ENCODE measurements around the gene CACNA1H.
"Not testable (repeated sequence)": the region's sequence is repeated elsewhere in the genome, so short reads cannot be mapped to it uniquely, and the experiment has no call there.

Gene CACNA1H

DNA sequence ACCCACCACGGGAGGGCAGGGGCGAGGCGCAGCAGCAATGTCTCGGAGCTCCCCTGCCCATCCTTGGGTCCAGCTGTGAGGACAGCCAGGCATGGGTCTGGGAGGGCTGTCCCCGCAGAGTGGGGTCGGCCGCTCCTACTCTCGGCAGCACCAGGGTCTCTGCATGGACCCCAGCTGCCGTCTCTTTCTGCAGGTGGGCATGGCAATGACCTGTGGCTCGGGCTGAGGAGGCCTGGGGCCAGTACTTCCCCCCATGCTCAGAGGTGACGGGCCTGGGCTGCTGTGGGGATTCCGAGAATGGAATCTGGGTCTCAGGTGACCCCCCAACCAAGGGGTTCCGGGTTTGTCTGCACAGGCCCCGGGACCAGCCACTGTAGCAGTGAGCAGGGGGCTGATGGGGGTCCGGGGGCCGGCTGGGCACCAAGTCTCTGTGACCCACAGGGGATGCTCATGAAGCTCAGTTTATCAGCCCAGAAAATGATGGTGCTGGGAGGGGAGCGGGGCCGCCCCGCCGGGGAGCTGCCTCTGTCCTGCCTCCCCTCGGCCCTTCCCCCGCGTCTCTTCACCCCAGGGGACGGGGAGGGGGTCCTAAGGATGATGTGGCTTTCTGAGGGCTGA is 23.5 kb downstream of the CACNA1H start:
- FAIRE-seq: no peak

DNA sequence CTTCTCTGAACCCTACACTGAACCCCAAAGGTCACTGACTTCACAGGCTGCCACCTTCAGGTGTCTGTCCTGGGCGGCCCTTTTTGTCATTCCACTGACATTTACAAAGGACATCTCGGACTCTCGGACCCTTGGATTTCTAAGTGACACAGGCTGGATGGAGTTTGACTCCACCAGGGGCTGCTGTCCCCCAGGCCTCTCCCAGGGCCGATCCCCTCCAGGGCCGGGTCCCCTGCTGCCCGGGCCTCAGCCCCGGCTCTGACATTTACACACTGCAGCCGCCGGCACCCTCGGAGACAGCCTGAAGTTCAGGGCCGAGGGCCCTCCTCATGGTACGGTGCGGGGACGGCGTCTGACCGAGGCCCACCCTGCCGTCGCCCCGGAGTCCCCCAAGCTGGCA is 24.1 kb downstream of the CACNA1H start:
- FAIRE-seq: no peak

DNA sequence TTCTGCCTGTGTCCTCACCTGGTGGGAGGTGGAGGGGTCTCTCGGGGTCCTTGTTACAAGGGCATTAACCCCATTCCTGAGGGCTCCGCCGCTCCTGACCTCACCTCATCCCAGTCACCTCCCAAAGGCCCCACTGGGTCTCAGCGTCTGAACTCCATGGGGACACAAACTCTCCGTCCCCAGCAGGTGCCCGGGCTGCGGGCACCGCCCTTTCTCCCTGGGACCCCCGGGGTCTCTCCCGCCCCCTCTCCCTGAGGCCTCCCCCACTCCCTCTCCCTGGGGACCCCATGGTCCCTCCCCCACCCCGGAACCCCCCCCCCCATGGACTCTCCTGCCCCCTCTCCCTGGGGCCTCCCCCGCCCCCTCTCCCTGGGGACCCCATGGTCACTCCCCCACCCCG is 24.8 kb downstream of the CACNA1H start:
- FAIRE-seq: no peak

DNA sequence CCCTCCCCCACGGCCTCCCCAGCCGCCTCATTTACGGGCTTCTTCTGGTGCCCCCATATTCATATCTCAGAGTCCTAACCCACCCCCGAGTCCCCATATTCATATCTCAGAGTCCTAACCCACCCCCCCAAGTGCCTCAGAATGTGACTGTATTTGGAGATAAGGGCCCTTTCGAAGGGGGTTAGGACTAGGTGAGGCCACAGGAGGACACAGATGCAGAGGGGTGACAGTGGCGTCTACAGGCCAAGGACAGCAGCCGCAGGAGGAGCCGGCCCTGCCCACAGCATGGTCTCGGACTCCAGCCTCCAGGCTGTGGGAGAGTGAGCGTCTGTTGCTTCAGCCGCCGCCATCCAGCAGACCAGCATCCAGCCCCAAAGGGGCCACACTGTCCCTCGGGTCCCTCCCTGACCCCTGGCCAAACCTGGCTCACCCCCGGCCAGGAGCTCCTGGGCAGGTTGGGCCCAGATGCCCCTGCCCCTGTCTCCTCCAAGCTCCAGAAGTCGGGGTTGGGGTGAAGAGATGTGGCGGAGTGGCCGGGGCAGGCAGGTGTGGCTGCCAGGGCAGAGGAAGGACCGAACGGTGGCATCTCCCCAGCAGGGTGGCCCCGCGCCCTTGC is 25.5 kb downstream of the CACNA1H start:
- no peak for FAIRE-seq

DNA sequence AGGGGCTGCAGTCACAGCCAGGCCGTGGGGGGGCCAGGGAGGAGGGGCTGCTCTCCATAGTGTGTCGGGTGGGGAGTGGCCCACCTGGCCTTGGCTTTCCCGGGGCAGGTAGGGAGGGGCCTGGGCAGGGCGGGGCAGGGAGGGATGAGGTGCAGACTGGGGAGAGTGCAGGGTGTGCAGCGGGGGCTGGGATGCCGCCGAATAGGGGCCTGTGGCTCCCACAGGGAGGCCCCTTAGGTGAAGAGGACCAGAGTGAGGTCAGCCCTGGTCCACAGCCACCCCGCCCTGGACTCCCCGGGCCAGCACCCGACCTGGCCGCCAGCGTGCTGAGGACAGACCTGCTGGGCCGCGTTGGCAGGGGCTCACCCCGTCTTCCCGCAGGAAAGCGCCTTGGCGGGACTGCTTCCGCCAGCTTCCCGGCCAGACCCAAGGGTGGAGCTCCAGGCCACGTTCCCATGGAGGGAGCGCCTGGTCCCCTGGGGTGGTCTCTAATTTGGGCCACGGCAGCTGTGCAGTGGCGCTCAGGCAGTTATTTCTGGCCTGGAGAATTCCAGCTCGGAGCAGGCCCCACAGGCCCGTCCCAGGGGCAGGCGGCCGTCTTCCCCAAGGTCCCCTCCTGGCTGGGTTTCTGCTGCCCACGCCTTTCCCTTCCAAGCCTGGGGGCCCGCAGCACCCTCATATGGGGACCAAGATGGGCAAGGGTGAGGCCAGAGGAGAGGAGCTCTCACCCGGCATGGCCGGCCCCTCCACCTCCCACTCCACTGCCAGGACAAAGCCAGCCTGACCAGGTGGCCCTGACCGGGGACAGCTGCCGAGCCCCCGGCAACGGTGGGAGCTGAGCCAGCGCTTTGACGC is 27.9 kb downstream of the CACNA1H start:
- FAIRE-seq: no peak

DNA sequence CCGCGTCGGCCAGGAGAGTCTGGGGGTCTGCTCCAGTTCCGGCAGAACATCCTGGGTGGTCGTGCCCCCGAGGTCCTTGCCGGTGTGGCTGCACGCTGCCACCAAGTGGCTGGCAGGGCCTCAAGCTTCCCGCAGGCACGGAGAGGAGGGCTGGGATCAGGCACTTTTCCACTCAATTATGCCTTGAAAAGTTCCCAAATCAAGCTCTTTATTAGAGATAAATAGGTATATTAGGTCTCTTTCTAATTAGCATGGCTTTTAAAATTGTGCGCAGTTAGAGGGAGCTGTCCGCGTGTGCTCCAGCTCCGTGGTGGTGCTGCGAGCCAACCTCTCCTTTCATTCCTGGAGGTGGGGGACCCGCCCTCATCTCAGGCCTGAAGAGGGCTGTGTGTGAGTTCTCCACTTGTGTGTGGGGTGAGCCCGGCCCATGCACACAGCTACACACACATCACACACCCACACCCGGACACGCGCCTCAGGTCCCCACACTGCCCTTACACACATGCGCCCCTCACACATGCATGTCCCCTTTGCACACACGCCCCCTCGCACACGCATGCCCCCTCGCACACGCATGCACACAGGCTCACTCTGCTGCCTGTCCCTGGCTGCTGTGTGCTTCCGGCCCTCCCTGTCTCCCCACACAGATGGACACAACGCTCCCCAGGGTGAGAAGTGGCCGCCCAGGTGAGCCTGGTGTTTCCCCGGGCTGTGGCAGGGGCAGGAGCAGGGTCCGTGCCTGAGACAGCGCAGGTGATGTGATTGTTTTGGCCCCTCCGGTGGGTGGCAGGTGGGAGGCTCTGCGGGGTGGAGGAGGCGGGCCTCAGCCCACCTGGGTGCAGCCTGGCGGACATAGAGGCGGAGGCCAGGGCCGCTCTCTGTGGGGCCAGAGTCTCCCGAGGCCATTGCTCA is 28.8 kb downstream of the CACNA1H start:
- FAIRE-seq: no peak

DNA sequence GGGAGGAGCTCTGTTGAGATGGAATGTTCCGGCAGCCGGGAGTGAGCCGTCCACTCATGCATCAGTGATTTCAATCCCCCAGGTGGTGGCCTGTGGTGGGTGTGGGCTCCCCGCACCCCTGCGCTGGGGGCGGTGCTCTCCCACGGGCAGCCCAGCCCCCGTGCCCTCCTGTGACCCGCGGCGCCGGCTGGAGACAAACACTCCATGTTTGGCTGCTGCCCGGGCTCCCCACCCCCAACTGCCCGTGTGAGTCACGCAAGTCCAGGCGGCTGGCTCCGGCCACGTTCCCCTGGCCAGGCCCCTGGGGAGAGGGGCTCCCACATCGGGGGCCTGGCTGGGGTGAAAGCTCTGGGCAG is 29.4 kb downstream of the CACNA1H start:
- FAIRE-seq: no peak

DNA sequence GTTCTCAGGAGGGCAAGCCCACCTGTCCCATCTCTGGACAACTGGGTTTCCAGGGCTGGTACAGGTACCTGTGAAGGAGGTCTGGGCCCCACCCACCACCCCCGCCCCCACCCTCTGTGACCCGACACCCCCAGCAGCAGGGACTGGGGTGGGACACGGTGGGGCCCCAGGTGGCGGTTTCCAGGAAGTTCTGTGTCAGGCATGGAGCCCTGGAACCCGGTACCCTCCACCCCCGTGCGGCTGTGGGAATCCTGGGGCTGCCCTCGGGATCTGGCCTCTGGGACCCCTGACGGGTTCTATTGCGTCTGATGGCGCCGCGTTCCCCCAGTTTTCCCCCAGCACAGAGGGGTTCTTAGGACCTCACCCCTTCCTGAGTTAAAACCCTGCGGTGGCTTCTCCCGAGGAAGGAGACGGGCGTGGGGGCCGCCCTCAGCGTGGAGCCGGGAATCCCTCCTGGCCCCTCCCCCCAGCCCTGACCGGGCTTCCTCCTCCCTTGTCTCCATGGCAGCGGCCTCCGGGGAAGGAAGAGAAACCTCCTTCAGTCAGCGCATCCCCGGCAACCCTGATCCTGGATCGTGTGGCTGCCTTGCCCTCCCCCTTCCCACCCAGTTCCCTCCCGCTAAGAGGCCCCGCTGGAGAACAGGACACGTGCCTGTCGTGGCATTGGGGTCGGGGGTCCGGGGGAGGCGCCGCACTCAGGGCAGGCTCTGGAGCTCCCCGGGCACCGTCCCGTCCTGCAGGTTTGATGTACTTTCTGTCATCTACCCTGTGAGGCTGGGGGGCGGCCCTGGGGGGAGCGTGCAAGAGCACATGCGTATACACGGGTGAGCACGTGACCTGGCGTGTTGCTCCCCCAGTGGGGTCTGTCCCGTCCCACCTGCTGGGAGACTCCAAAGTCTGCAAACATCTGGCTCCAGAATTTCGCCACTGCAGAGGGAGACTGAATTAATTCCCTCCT is 30.3 kb downstream of the CACNA1H start:
- no peak for FAIRE-seq

DNA sequence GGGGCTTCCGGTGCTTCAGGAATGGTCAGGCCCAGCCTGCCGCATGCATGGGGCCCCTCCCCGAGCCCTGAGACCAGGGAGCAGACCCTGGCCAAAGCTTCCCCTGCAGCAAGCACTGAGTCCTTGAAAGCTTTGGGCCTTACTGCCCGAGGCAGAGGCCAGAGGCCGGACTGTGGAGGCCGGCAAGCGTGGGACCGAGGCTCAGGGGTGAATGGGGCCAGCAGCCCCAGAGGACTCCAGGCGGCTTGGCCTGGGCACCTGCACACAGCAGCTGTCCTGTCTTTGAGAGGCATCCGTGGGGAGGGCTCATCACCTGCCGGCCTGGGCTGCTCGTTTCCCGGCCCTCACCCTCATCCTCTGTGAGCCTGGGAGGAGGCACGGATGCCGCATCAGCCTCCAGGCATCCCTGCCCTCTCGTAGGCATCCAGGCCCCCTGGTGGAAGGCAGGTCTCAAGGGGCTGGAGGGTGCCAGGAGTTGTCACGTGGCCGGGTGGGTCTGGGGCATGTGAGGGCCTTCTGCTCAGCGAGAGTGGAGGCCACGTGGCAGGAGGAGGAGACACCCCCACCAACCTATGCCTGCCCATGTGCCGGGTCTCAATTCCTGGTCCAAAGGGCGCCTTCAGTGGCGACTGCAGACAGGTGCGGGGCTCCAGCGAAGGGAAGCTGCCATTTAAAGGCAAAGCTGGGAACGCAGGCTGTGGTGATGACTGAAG is 31.4 kb downstream of the CACNA1H start:
- no peak for FAIRE-seq

DNA sequence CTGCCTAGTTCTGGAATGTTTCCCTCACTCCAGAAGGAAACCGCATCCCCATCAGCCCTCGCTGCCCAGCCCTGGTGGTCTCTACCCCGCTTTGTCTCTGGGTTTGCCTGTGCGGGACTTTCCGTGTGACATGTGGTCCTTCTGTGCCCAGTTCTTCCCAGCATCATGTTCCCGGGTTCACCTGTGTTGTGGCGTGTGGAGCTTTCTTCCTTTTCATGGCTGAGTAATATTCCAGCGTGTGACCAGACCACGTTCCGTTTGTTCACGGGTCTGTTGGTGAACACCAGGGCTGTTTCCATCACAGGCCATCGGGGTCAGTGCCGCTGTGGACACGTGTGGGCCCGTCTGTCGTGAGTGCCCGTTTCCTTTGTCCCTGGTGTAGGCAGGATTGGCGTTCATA is 32.1 kb downstream of the CACNA1H start:
- FAIRE-seq: no peak

DNA sequence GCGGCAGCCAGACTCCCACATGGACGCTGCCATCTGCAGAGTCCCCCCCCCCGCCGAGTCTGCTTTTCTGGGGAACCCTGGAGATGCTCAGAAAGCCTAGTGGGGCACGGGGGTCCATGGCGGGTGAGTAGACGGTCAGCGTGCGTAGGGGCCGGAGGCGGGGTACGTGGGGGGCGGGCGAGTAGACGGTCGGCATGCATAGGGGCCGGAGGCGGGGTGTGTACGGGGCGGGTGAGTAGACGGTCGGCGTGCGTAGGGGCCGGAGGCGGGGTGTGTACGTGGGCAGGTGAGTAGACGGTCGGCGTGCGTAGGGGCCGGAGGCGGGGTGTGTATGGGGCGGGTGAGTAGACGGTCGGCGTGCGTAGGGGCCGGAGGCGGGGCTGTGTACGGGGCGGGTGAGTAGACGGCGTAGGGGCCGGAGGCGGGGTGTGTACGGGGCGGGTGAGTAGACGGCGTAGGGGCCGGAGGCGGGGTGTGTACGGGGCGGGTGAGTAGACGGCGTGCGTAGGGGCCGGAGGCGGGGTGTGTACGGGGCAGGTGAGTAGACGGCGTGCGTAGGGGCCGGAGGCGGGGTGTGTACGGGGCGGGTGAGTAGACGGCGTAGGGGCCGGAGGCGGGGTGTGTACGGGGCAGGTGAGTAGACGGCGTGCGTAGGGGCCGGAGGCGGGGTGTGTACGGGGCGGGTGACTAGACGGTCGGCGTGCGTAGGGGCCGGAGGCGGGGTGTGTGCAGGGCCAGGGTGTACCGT is 32.7 kb downstream of the CACNA1H start:
- FAIRE-seq: not testable (repeated sequence)

DNA sequence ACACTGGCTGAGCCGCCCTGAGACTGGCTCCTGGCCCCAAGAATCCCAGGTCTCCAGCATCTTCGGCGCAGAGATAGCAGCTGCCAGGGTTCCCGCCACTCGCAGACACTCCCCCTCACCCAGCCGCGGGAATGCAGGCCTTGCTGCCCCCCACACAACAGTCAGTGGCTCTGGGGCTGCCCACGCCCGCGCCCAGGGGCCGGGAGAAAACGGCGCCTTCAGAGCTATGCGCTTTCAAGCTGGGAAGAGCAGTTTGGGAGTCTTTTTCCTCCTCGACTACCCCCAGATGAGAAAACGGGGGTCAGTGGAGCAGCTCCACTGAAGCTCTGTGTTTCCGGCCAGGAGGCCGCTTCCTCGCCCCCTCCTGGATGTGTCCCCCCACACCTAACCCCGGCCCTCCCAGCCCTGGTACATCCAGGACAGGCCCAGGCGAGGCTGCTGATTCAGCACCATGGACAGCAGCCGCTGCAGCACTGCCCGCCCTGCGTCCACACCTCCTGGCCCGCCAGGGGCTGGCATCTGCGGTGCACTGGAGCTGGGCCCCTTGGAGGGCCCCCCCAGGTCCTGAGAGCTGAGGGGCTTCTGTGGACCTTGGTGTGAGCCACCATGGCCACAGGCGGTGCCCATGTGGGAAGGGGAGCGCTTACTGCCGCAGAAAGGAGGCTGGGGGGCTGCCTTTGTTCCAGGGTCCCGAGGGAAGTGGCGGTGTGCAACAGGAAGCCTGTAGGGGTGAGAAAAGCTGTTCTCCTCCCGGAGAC is 35.7 kb downstream of the CACNA1H start:
- FAIRE-seq: no peak

DNA sequence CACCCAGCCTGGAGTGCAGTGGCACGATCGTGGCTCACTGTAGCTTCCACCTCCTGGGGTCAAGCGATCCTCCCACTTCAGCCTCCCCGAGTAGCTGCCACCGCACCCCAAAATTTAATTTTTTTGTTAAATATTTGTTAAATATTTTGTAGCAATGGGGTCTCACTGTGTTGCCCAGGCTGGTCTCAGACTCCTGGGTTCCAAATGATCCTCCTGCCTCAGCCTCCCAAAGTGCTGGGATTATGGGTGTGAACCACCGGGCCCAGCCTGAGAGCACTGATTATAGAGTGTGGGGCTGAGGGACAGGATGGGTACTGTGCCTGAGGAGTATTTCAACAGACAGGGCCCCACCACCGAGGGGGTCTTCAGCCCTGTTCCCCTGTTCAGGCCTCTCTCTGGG is 36.5 kb downstream of the CACNA1H start:
- no peak for FAIRE-seq

DNA sequence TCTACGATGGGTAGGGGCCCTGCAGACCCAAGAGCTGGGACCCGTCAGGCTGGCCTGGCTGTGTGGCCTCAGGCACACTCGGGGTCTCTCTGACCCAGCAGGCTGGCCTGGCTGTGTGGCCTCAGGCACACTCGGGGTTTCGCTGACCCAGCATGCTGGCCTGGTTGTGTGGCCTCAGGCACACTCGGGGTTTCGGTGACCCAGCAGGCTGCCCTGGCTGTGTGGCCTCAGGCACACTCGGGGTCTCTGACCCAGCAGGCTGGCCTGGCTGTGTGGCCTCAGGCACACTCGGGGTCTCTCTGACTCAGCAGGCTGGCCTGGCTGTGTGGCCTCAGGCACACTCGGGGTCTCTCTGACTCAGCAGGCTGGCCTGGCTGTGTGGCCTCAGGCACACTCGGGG is 37.9 kb downstream of the CACNA1H start:
- FAIRE-seq: not testable (repeated sequence)

DNA sequence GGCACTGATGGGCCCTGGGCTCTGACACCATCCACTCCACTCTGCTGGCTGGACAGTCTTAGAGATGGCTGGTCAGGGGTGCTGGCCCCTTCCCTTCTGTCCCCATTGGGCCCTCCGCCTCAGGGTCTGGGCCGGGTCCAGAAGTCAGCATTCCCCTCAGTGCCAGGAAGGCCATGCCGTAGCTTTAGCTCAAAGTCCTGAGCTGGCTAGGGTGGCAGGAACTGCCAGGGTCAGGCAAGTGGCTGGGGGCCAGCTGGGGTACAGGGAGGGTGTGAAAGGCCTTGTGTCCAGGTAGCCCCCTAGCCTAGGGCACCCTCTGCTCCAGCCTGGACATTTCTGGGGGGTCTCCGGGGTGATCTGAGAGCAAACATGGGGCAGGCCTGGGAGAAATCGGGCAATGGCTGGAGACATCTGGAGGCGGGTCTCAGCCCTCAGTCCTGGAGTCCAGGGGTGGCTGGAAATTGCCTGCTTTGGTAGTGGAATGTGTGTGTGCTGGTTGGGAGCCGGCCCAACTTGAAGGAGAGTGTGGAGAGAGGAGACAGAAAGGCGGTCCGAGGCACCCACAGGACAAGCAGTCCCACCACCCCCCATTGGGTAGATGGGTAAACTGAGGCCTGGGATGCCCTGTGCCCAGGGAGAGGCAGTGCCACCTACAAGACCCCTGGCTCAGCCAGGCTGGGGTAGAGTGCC is 39.6 kb downstream of the CACNA1H start:
- no peak for FAIRE-seq

DNA sequence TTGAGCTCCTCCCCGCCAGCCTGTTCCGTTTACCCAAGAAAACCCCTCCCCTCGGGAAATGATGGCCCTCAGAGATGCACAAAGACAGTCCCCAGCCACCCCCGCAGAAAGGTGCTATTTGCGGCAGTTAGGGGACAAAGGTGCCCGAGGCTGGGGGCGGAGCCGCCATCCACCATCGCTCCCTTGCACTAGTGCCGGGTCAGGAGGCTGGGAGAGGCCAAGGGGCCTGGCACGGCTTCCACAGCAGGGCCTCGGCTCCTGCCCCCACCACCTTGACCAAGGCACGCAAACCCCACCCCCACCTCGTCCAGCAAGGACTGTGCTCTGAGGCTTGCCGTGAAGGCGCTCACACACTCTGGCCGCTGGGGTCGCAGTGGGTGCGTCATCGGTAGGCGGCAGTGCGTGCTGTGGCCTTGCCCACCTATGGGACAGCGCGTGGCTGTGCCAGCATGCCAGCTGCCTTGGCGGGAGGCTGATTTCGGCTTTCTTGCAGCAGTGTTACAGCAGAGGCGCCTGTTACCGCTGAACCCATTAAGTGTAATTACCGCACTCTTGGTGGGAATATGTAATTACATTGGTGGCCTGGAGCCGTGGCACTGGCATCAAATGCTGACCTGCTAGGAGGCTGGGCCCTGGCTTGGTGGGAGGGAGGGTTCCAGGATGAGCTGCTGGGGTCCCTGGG is 40.4 kb downstream of the CACNA1H start:
- no peak for FAIRE-seq

DNA sequence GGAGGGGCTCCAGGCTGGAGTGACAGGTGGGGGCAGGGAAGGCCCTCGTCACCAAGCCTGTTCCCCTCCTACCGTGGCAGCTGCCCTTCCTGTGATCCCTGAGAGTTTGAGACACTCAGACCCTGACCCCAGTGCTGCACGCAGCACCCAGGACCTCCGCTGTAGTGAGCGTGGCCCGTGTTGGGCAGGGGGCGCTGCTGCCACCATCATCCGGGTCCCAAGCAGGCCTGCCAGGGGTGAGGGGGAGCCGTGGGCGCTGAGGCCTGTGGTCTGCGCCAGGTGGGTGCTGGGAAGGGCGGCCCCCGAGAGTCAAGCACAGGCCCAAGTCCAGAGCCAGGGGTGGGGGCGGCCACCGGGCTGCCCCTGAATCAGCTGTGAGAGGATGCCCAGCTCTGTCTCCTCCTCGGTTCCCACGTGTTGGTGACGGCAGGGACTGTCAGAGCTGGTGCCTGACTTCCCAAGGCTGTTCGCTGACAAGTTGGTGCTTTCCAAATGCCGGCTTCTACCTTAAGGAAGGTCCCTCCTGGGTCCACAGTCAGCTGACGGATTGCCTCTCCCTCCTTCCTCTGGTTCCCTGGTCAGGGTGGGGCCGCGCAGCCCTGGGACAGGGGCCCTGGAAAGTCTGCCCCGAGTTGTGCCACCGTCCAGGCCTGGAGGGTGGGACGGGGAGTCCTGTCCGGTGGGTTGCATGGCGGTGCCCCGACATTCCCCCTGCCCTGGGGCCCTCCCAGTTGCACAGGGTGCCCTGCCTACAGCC is 41.1 kb downstream of the CACNA1H start:
- FAIRE-seq: no peak
